ENCODE measurements around the gene SRPX2.

Gene SRPX2

DNA sequence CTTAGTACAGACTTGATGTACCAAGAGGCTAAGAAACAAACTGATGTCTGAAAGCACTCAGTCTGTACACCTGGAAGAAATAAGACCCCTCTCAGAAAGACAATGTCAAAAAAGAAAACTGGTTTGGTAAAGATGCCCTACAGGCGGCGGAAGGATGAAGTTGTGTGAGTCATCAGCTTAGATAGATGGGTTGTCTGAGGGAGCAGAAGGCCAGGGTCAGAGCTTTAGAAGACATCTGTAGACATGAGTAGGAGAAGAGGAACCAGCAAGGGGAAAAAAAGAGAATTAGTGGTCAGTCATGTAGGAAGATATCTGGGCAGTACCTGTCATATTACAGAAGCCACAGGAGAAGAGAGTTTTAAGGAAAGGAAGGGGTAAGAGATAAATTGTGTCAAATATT, 8.3 kb downstream of the SRPX2 start:
- no peak for DNase-seq

GRCh38 chrX:100654261-100654660, 10.3 kb downstream of the SRPX2 start:
- DNase-seq, result no peak

DNA sequence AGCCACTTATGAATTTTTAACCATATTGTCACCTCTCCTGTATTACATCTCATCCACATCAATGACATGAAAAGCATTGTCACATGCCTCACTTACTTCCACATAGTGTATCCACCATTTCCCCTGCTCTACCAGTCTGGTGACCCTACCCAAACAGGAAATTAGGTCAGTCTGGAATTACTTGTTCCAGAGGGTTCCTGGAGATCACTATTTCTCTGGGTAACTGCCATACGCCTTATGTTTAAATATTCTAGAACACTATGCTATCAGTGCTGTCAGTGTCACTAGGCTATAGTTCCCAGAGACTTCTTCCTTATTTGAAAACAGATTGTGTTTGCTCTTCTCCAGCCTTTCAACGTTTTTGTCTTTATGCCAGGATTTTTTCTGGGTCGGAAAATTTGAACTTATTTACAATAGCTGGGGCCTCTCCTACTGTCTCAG, 15.0 kb downstream of the SRPX2 start:
- no peak for DNase-seq

GRCh38 chrX:100659431-100660137, 15.6 kb downstream of the SRPX2 start:
- no peak for DNase-seq

DNA sequence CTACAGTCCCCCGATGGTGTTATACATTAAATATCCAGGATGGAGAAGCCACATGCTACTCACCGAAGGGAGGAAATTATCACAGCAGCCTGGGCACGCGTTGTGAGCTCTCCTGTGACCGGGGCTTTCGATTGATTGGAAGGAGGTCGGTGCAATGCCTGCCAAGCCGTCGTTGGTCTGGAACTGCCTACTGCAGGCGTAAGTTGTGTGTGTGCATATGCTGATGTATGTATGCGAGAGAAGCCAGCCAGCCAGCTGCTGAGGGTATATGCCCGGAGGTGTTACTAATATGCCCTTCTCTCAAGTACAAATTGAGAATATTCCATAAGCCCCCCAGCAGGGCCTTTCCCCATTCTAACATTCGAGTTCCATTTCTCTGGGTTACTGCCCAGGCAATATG, 18.2 kb downstream of the SRPX2 start:
- no peak for DNase-seq

GRCh38 chrX:100662796-100663195, 18.8 kb downstream of the SRPX2 start:
- DNase-seq, result no peak

GRCh38 chrX:100663642-100664041, 19.6 kb downstream of the SRPX2 start:
- no peak for DNase-seq

GRCh38 chrX:100672966-100673365, 29.0 kb downstream of the SRPX2 start:
- DNase-seq, result no peak

- DNase-seq, result no peak
Observed at GRCh38 chrX:100673397-100673953, 29.5 kb downstream of the SRPX2 start.

GRCh38 chrX:100674705-100675104, 30.7 kb downstream of the SRPX2 start:
- DNase-seq, result no peak

DNA sequence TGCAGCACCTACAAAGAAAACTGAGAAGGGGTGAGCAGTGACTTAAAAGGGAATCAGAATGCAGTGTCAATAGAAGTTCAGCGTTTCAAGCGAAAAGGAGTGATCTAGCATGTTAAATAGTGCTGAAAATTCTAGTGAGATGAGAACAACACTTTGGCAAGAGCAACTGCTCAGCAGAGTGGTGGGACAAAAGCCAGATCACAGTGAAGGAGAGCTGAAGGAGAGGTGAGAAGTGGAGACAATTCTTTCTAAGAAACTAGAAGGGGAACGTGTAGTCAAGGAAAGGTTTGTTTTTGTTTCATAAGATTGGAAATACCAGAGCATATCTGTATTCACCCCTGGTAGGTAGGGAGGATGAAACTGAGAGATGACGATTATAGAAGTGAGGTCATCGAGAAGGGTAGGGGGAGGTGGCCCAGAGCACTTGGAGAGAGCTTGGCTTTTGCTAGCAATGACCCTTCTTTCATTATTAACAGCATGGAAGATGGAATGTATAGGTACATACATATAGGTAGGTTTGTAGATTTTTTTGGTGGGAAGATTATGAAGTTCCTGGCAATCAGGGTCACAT, 33.7 kb downstream of the SRPX2 start:
- no peak for DNase-seq

DNA sequence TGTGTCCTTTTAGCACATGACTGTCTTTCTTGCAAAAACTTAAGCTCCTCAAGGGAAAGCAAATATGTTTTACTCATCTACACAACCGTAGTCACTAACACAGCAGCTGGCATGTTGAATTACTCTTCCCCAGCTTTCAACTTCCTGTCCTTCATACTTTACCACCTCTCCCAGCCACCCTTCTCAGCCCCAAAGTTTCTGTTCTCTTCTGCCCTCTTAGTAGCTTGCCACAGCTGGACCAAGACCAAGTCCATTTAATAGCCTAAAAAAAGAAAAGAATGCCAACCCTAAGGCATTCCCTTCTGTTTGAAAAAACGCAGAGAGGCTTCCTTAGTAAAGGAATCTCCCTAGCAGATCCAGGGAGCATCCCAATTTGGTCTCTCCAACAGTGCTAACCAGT, 36.8 kb downstream of the SRPX2 start:
- no peak for DNase-seq

GRCh38 chrX:100681599-100681998, 37.6 kb downstream of the SRPX2 start:
- DNase-seq, result no peak

DNA sequence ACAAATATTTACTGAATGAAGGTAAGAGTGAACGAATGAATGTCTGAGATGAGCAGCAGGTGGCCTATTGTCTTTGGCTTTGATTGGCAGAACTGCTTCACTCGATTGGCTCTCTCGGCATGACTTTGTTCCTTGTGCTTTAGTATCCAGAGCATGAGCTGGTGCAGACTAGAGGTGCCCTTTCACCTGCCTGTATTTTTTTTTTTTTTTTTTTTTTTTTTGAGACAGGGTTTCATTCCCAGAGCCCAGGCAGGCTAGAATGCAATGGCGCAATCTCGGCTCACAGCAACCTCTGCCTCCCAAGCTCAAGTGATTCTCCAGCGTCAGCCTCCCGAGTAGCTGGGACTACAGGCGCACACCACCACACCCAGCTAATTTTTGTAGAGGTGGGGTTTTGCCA, 38.9 kb downstream of the SRPX2 start:
- no peak for DNase-seq

DNA sequence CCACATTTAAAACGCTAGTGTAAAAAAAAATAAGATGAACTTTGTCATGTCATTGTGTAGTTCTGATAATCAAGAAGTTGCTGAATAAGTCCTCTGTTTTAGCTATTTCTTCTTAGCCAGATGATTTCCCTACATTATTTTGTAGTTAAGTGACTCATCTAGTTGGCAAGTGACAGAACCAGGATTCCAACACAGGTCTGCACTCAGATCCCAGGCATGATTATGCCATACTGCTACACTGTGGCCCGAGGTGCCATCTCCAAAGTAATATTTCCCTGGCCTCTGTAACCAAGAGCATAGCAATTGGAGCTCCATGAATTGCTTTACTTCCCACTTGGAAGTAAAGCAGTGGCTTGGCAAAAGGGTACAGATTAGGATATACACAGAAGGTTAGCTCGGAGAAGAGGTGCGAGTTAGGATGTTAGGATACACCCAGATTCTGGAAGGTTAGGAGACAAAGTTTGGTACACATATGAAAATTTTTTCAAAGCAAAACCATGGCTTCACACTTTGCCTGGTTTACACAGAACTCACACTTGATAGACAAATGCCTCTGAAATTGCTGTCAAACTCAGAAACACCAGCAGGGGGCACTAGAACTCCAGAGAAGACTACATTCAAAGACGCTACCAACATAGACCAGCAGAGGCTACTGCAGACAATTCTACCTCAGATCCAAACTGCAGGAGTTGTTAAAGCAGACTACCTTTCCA, 41.4 kb downstream of the SRPX2 start:
- DNase-seq, result peak in 4 of 5 experiments; percentile 13 to 58 (median 30)

DNA sequence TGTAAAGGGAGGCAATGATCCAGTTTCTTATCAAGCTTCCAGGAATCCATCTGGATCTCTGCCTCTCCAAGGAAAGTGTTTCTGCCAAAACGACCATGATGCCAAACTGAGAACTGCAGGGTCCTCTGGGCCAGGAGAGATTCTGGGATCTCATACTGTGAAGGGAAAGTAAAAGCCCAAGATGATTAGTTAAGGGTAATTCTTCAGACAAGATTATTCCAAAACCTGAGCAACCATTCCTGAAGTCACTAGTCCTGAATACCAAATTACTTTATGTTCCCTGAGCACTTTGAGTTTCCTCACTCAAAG, 42.0 kb downstream of the SRPX2 start:
- DNase-seq, result no peak

DNA sequence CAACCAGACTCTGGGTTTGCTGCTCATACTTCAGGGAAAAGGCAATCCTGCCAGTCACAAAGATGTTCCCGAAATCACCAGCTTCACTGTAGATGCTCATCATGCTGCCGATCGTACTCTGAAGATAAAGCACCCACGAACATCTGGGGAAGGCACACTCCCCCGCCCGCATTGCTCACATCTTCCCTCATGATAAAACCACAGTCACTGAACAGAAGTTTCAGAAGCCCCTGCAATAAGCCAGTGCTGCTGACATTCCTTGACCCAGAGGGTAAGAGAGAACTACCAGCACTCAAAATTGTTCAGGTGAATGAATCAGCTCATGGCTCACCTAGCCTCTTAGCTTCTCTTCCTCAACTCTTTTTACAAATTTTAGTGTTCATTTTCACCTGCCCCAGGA, 43.1 kb downstream of the SRPX2 start:
- DNase-seq, result no peak

- no peak for DNase-seq
Observed at GRCh38 chrX:100687546-100687945, 43.5 kb downstream of the SRPX2 start.

- DNase-seq, result no peak
Observed at GRCh38 chrX:100695302-100695701, 51.3 kb downstream of the SRPX2 start.

DNA sequence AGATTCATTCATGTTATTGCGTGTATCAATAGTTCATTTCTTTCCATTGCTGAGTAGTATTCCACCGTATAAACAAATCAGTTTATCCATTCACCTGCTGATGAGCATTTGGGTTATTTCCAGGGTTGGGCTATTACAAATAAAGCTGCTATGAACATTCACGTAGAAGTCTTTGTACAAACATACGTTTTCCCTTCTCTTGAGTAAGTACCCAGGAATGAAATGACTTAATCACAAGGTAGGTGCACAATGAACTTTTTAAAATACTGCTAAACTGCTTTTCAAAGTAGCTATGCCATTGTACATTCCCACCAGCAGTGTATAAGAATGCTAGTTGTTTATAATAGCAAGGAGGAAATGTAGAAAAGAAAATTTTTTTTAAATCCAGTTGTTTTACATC, 52.0 kb downstream of the SRPX2 start:
- no peak for DNase-seq

- no peak for DNase-seq
Observed at GRCh38 chrX:100696699-100697351, 52.8 kb downstream of the SRPX2 start.

GRCh38 chrX:100698551-100698950, 54.6 kb downstream of the SRPX2 start:
- no peak for DNase-seq

DNA sequence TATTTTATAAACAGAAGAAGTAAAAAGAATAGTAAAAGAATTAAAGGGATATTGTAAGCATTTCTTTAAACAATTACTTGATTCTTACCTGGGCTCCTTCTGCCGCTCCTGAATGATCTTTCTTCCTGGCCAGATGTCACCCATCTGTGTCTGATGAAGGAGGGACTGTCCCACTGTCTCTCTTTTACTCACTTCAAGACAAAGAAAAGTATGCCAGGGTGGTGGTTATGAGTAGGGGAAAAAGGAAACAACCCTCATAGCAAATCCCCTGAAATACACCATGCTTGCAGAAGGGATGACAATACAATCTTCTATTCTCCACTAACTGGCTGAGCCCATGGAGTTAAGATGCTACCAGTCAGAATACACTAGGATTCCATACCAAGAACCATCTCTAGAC, 56.8 kb downstream of the SRPX2 start:
- no peak for DNase-seq
